AG09309 (cell line): ENCODE results near the gene EIPR1.

Experiments used
- DNase-seq: peaks from one replicate; pipeline ENCODE4 v3.0.0-alpha.2; 2010; ENCODE audit warnings: low read depth
- H3K4me3 ChIP-seq: 2 replicates; pipeline ENCODE4 v1.5.1; 2011; ENCODE audit warnings: mild to moderate bottlenecking, low read depth, low read length, moderate library complexity; ENCODE audit not compliant: control insufficient read depth
- CTCF ChIP-seq: IDR thresholded peaks from 2 replicates; pipeline ENCODE4 v1.5.1; 2011; ENCODE audit warnings: mild to moderate bottlenecking, low read depth, low read length, inconsistent platforms; ENCODE audit not compliant: insufficient read depth, control insufficient read depth; ENCODE audit errors: missing control alignments

Gene EIPR1

GRCh38 chr2:3421580-3421979, 44.0 kb upstream of the EIPR1 start:
- DNase-seq, result no peak
- TF ChIP-seq CTCF, result no peak
- H3K4me3 ChIP-seq, result no peak overlapping the region

- no peak for TF ChIP-seq CTCF
- no peak overlapping the region for H3K4me3 ChIP-seq
- no peak for DNase-seq
These were observed 43.3 kb upstream of the EIPR1 start for GRCh38 chr2:3420769-3421397.

GRCh38 chr2:3420076-3420768, 42.6 kb upstream of the EIPR1 start:
- no peak overlapping the region for H3K4me3 ChIP-seq
- TF ChIP-seq CTCF, result no peak
- no peak for DNase-seq

- H3K4me3 ChIP-seq, result no peak overlapping the region
- DNase-seq, result no peak
- no peak for TF ChIP-seq CTCF
These were observed 41.3 kb upstream of the EIPR1 start for GRCh38 chr2:3418766-3419404.

- no peak for DNase-seq
- TF ChIP-seq CTCF, result no peak
- no peak overlapping the region for H3K4me3 ChIP-seq
These were observed 36.7 kb upstream of the EIPR1 start for GRCh38 chr2:3414133-3414860.

- no peak for TF ChIP-seq CTCF
- H3K4me3 ChIP-seq, result no peak overlapping the region
- no peak for DNase-seq
These were observed 36.1 kb upstream of the EIPR1 start for GRCh38 chr2:3413697-3414096.
